Measurements from ENCODE around the gene TNNC2. TPM values are rescaled to one million over a fixed set of nuclear protein-coding genes. Genes with fewer than 3 reads are reported as not detected.

Gene TNNC2
- total and polyA plus RNA-seq, 5 donors = 0.46 to 0.77 TPM; not detected in 3

DNA sequence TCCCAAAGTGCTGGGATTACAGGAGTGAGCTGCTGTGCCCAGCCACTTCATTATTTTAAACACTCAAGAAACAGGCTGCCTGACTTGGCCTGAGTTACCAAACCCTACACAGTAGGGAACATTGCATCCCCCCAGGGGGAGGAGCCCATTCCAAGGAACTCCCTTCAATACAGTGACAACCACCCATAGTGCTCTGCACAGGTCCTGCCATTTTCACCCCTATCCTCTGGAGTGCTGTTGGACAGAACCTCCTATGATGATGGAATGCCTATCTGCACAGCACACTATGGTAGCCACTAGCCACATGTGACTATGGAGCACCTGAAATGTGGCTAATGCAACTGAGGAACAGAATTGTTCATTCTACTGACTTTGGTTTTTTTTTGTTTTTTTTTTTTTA, 18.3 kb upstream of the TNNC2 start:
- Histone ChIP-seq H3K4me1 (ENCODE audit: control insufficient read depth, insufficient read depth, low read length) (peaks cover 4% of the 10 kb centered on the region), H3K27me3 (ENCODE audit: control insufficient read depth, insufficient read depth) (no peaks in the 10 kb centered on the region), H3K9me3 (ENCODE audit: control insufficient read depth, low read length) (no peaks in the 10 kb centered on the region), H3K4me3 (ENCODE audit: low read length) (no peak overlapping the region), H3K27ac (ENCODE audit: low read length) (no peak overlapping the region)
- no peak for ATAC-seq
- no peak for DNase-seq
- intact Hi-C loops (cut with DNase I) = no loop called here

DNA sequence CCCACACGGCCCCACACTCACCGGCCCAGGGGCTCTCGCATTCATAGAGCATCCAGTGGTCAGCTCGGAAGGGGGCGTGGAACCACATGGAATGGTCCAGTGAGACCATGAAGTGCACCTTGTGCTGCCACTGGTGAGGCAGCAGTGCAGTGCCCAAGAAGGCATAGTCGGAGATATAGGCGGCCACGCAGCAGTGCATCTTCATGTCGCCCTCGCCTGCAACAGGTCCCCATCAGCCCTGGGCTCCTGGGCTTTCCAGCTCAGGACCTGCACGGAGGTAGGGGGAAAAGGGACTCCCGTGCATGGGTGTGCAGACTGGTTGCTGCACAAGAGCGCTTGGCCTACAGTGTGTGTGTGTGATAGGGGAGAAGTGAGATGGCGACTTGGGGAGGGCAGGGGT, 16.4 kb upstream of the TNNC2 start:
- Histone ChIP-seq H3K4me3 (ENCODE audit: low read length) (no peak overlapping the region), H3K27me3 (ENCODE audit: control insufficient read depth, insufficient read depth) (no peaks in the 10 kb centered on the region), H3K9me3 (ENCODE audit: control insufficient read depth, low read length) (no peaks in the 10 kb centered on the region), H3K27ac (ENCODE audit: low read length) (no peak overlapping the region), H3K4me1 (ENCODE audit: control insufficient read depth, insufficient read depth, low read length) (peaks cover 4% of the 10 kb centered on the region)
- 93% methylated on average over 14 of the region's 14 CpGs for WGBS
- DNase-seq = peak in 1 of 3 donors; percentile 48
- ATAC-seq = peak in 1 of 2 donors; percentile 21
- intact Hi-C loops (cut with DNase I) = no loop called here

DNA sequence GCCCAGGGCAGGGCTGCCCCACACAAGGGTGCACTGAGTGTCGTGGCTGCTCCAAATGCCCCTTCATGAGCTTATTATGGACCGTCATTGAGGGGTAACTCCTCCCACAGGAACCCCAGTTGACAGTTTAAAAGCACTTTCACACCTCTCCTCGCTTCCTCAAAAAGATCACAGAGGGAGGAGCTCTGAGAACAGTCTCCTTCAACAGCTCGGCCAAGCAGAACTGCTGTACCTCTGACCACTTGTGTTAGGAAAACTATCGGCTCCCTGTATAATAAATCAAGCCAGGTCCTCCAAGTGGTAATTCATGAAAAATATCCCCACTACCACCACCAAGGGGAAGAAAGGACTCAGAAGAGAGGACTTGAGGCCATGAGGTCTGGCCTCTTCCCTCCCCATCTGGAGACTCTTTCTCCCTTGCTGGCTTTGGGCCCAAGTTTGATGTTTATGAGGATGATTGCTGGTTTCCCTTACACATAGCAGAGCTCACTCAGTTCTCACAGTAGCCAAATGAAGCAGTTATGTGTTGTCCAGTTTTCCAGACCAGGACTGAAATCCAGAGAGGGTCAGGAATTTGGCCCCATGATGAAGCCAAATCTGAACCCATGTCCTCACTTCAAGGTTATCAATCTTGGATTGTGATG, 15.2 kb upstream of the TNNC2 start:
- no peaks in the 10 kb centered on the region for H3K27me3 ChIP-seq (ENCODE audit: control insufficient read depth, insufficient read depth)
- ATAC-seq (peak; percentile 24 to 27), DNase-seq (peak in 1 of 3 donors; percentile 29)
- no peaks in the 10 kb centered on the region for H3K9me3 ChIP-seq (ENCODE audit: control insufficient read depth, low read length)
- H3K4me1 ChIP-seq (ENCODE audit: control insufficient read depth, insufficient read depth, low read length) = peaks cover 4% of the 10 kb centered on the region
- intact Hi-C loops (cut with DNase I) = no loop called here
- H3K27ac ChIP-seq (ENCODE audit: low read length) = peak overlapping the region; percentile 43
- WGBS = 32% methylated on average over 5 of the region's 5 CpGs
- H3K4me3 ChIP-seq (ENCODE audit: low read length) = no peak overlapping the region

DNA sequence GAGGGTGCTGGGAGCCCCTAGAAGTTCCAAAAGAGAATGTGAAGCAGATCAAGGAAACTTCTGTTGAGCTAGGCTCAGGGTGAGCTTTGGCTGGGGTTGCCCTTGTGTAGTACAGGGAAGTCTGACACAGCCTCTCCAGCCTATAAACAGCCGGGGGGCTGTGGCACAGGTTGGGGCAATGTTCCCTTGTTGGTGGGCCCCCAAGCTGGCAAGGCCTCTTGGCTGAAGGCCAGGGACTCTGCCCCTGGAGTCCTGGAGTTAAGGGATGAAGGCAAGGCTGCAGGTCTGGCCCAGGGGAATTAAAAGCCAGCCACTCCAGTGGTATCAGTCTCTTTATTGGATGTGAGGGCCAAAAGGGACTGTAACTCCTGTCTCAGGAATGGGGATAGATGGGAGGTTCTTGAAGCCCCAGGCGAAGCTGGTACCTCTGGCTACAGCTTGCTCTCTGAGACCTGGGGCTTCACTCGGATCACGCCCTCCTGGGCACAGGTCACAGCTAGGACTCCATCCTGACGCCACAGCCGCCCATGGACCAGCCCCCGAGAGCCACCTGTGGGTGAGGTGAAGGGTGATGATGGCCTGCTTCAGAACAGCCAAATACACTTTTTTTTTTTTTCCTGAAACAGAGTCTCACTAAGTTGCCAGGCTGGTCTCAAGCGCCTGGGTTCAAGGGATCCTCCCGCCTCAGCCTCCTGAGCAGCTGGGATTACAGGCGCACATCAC, 14.5 kb upstream of the TNNC2 start:
- DNase-seq = peak in 1 of 3 donors; percentile 56
- 88% methylated on average over 10 of the region's 10 CpGs for WGBS
- H3K9me3 ChIP-seq (ENCODE audit: control insufficient read depth, low read length) = no peaks in the 10 kb centered on the region
- peaks cover 4% of the 10 kb centered on the region for H3K4me1 ChIP-seq (ENCODE audit: control insufficient read depth, insufficient read depth, low read length)
- H3K4me3 ChIP-seq (ENCODE audit: low read length) = no peak overlapping the region
- intact Hi-C loops (cut with DNase I) = no loop called here
- peak; percentile 27 to 28 for ATAC-seq
- H3K27ac ChIP-seq (ENCODE audit: low read length) = no peak overlapping the region
- H3K27me3 ChIP-seq (ENCODE audit: control insufficient read depth, insufficient read depth) = no peaks in the 10 kb centered on the region

DNA sequence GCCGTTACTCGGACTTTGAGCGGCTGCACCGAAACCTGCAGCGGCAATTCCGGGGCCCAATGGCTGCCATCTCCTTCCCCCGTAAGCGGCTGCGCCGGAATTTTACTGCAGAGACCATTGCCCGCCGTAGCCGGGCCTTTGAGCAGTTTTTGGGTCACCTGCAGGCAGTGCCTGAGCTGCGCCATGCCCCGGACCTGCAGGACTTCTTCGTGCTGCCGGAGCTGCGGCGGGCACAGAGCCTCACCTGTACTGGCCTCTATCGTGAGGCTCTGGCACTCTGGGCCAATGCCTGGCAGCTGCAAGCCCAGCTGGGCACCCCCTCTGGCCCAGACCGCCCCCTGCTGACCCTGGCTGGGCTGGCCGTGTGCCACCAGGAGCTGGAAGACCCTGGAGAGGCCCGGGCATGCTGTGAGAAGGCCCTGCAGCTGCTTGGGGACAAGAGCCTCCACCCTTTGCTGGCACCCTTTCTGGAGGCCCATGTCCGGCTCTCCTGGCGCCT, 13.6 kb upstream of the TNNC2 start:
- no peak overlapping the region for H3K4me3 ChIP-seq (ENCODE audit: low read length)
- H3K27me3 ChIP-seq (ENCODE audit: control insufficient read depth, insufficient read depth) = no peaks in the 10 kb centered on the region
- H3K9me3 ChIP-seq (ENCODE audit: control insufficient read depth, low read length) = no peaks in the 10 kb centered on the region
- 88% methylated on average over 25 of the region's 25 CpGs for WGBS
- peaks cover 4% of the 10 kb centered on the region for H3K4me1 ChIP-seq (ENCODE audit: control insufficient read depth, insufficient read depth, low read length)
- H3K27ac ChIP-seq (ENCODE audit: low read length) = no peak overlapping the region
- peak in 1 of 2 donors; percentile 3 for ATAC-seq
- intact Hi-C loops (cut with DNase I) = no loop called here
- DNase-seq = peak in 2 of 3 donors; percentile 26 to 61

DNA sequence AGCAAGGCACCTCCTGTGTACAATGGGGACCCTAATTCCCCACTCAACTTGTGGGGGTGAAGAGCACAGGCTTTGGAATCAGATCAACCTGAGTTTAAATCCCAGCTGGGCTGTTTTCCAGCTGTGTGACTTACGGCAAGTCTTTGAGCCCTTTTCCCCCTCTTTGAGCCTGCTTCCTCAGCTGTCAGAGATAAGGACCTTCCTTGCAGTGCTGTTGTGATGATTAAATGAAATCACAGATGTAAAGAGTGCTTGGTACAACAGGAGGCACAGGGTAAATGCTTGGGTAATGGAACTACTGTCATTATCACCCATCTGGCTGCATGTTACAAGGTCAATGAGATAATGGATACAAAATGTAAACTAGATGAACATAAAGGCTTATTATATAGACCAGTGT, 9.7 kb upstream of the TNNC2 start:
- Histone ChIP-seq H3K27me3 (ENCODE audit: control insufficient read depth, insufficient read depth) (no peaks in the 10 kb centered on the region), H3K27ac (ENCODE audit: low read length) (peak overlapping the region; percentile 44), H3K4me3 (ENCODE audit: low read length) (no peak overlapping the region), H3K4me1 (ENCODE audit: control insufficient read depth, insufficient read depth, low read length) (peaks cover 4% of the 10 kb centered on the region), H3K9me3 (ENCODE audit: control insufficient read depth, low read length) (no peaks in the 10 kb centered on the region)
- WGBS = 14% methylated on average over 1 of the region's 1 CpG
- ATAC-seq (no peak), DNase-seq (no peak)
- intact Hi-C loops (cut with DNase I) = loop anchor here in 1 of 4 donors (10.0 kb wide), 1 partner anchor 98 kb away; the partner anchor contains the start of gene PCIF1

DNA sequence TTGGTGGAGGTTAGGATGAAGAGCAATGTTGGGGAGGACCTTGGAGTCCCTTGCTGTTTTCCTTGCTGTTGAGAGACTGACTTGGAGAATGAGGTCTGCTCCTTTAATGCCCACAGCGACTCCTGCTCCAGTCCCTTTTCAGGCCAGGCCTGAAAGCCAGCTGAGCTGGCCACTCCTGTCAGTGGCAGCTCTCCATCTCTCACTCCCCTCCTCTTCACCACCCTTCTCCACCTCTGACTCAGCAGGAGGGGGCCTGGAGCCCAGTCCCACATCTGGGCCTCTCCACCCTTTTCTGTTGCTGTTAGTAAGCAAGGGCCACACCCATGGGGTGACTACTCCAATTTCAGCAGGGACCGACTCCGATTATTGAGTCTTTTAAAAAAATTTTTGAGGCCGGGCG, 8.7 kb upstream of the TNNC2 start:
- peak; percentile 38 to 48 for ATAC-seq
- intact Hi-C loops (cut with DNase I) = loop anchor here in 1 of 4 donors (10.0 kb wide), 1 partner anchor 99 kb away; the partner anchor contains the start of gene PCIF1
- H3K4me1 ChIP-seq (ENCODE audit: control insufficient read depth, insufficient read depth, low read length) = peaks cover 4% of the 10 kb centered on the region
- peak overlapping the region; percentile 85 for H3K27ac ChIP-seq (ENCODE audit: low read length)
- 74% methylated on average over 5 of the region's 5 CpGs for WGBS
- H3K4me3 ChIP-seq (ENCODE audit: low read length) = peak overlapping the region; percentile 50
- no peaks in the 10 kb centered on the region for H3K9me3 ChIP-seq (ENCODE audit: control insufficient read depth, low read length)
- peak; percentile 83 to 87 (median 85) for DNase-seq
- no peaks in the 10 kb centered on the region for H3K27me3 ChIP-seq (ENCODE audit: control insufficient read depth, insufficient read depth)

DNA sequence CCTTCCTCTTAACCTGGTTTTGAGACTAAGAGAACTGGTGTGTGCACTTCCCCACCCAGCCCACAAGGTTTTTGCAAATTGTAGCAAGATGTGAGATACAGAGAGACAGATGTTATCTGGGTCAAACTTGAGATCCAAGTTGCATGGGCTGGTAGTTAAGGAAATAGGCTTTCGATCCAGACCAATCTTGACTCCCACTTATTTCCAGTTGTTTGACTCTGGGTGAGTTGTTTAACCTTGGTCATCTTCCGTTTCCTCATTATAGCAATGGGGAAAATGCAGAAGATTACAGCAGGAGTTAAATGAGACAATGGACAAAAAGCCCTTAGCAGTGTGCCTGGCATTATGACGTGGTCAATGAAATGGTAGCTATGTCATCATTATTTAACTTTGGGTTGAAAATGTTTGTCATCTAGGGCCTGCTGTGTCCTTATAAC, 8.2 kb upstream of the TNNC2 start:
- 44% methylated on average over 3 of the region's 3 CpGs for WGBS
- H3K27ac ChIP-seq (ENCODE audit: low read length) = peak overlapping the region; percentile 85
- intact Hi-C loops (cut with DNase I) = loop anchor here in 1 of 4 donors (10.0 kb wide), 1 partner anchor 99 kb away; the partner anchor contains the start of gene PCIF1
- peaks cover 4% of the 10 kb centered on the region for H3K4me1 ChIP-seq (ENCODE audit: control insufficient read depth, insufficient read depth, low read length)
- DNase-seq (no peak), ATAC-seq (no peak)
- H3K4me3 ChIP-seq (ENCODE audit: low read length) = peak overlapping the region; percentile 50
- no peaks in the 10 kb centered on the region for H3K9me3 ChIP-seq (ENCODE audit: control insufficient read depth, low read length)
- H3K27me3 ChIP-seq (ENCODE audit: control insufficient read depth, insufficient read depth) = no peaks in the 10 kb centered on the region

DNA sequence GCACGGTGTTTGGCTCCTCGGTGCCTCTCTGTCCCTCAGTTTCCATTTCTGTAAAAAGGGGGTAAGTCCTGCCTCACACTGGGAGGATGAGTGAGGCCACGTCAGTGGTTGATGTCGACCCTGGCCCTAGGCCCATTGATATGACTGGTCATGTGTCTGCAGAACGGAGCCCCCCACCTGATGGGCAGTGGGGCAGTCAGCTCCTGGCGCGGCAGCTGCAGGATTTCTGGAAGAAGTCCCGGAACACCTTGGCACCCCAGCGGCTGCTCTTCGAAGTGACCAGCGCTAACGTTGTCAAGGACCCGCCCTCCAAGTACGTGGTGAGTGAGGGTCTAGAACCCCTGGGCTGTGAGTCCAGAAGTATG, 7.7 kb upstream of the TNNC2 start:
- Histone ChIP-seq H3K4me3 (ENCODE audit: low read length) (peak overlapping the region; percentile 50), H3K27me3 (ENCODE audit: control insufficient read depth, insufficient read depth) (no peaks in the 10 kb centered on the region), H3K4me1 (ENCODE audit: control insufficient read depth, insufficient read depth, low read length) (peaks cover 4% of the 10 kb centered on the region), H3K27ac (ENCODE audit: low read length) (peak overlapping the region; percentile 85), H3K9me3 (ENCODE audit: control insufficient read depth, low read length) (no peaks in the 10 kb centered on the region)
- ATAC-seq (no peak), DNase-seq (peak; percentile 36 to 72 (median 61))
- intact Hi-C loops (cut with DNase I) = loop anchor here in 1 of 4 donors (10.0 kb wide), 1 partner anchor 100 kb away; the partner anchor contains the start of gene PCIF1
- WGBS = 51% methylated on average over 14 of the region's 14 CpGs

DNA sequence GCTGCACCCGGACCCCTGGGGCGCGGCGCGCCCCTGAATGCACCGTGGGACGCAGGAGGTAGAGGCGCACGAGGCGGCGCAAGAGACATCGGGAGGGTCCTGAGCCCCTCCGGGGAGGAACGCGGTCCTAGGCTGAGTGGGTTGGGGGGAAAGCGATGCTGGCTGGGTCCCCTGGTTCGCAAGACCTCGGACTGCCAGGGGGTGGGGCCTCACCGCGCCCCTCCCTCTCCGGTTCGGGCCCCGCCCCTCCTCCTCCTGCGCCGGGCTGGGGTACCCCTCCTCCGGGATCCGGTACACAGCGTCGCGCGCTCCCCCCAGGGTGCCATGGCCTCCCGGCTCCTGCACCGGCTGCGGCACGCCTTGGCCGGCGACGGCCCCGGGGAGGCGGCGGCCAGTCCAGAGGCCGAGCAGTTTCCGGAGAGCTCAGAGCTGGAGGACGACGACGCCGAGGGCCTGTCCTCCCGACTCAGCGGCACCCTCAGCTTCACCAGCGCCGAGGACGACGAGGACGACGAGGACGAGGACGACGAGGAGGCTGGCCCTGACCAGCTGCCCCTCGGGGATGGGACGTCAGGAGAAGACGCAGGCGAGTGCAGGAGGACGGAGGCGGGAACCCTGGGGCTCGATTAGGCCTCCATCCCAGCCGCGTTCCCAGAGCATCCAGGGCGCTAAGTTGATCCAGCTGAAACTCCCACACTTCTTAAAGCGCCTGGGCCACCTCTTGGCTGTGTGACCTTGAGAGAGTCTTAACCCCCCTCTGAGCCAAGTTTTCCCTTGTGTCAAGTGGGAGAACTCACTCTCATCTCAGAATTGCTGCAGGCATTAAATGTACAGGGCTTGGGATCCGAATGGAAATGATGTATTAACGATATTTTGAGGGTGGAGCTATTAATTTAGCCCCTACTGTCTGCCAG, 7.0 kb upstream of the TNNC2 start:
- peak overlapping the region; percentile 85 for H3K27ac ChIP-seq (ENCODE audit: low read length)
- peaks cover 4% of the 10 kb centered on the region for H3K4me1 ChIP-seq (ENCODE audit: control insufficient read depth, insufficient read depth, low read length)
- DNase-seq (peak; percentile 80 to 94 (median 92)), ATAC-seq (peak; percentile 88 to 89)
- peak overlapping the region; percentile 50 for H3K4me3 ChIP-seq (ENCODE audit: low read length)
- no peaks in the 10 kb centered on the region for H3K27me3 ChIP-seq (ENCODE audit: control insufficient read depth, insufficient read depth)
- intact Hi-C loops (cut with DNase I) = loop anchor here in 1 of 4 donors (10.0 kb wide), 1 partner anchor 101 kb away; the partner anchor contains the start of gene PCIF1
- H3K9me3 ChIP-seq (ENCODE audit: control insufficient read depth, low read length) = no peaks in the 10 kb centered on the region
- WGBS = 2% methylated on average over 71 of the region's 71 CpGs

Data from right cardiac atrium (tissue), 5 donors.